Type B pancreatic cell (in vitro differentiated cells): Measurements from ENCODE around the gene MCC. TPM values are rescaled to one million over a fixed set of nuclear protein-coding genes. Genes with fewer than 3 reads are reported as not detected.

ENCODE experiments used
- DNase-seq: peaks from one replicate; pipeline ENCODE4 v3.0.0; 2021; ENCODE audit warnings: mixed read lengths; ENCODE audit not compliant: unreplicated experiment; ENCODE audit errors: extremely low spot score
- H3K27ac Mint-ChIP-seq: 2 replicates; pipeline ENCODE4 v1.8.0; 2021; ENCODE audit warnings: mild to moderate bottlenecking, mixed read lengths
- H3K27me3 Mint-ChIP-seq: 2 replicates; pipeline ENCODE4 v1.8.0; 2021; ENCODE audit warnings: mixed read lengths
- H3K36me3 Mint-ChIP-seq: 2 replicates; pipeline ENCODE4 v1.8.0; 2021; ENCODE audit warnings: mixed read lengths
- H3K4me1 Mint-ChIP-seq: one replicate; pipeline ENCODE4 v1.8.0; 2021; ENCODE audit warnings: mixed read lengths; ENCODE audit not compliant: unreplicated experiment
- H3K4me3 Mint-ChIP-seq: 2 replicates; pipeline ENCODE4 v1.8.0; 2021; ENCODE audit warnings: mild to moderate bottlenecking, mixed read lengths
- H3K9me3 Mint-ChIP-seq: 2 replicates; pipeline ENCODE4 v1.8.0; 2021; ENCODE audit warnings: mixed read lengths
- CTCF ChIP-seq: fragments of 200-600 bp; sonication (generic); conservative IDR thresholded peaks from 2 replicates; pipeline ENCODE4 v1.5.0; 2021; ENCODE audit warnings: antibody characterized with exemption, mild to moderate bottlenecking
- total RNA-seq: library from RNA; stranded (reverse); gene quantifications from 2 replicates; pipeline ENCODE4 v1.2.1, GENCODE V29; 2021; ENCODE audit warnings: low replicate concordance

The MCC gene
- total RNA-seq, 1 donor from 2014 or later, result 24.0 TPM

DNA sequence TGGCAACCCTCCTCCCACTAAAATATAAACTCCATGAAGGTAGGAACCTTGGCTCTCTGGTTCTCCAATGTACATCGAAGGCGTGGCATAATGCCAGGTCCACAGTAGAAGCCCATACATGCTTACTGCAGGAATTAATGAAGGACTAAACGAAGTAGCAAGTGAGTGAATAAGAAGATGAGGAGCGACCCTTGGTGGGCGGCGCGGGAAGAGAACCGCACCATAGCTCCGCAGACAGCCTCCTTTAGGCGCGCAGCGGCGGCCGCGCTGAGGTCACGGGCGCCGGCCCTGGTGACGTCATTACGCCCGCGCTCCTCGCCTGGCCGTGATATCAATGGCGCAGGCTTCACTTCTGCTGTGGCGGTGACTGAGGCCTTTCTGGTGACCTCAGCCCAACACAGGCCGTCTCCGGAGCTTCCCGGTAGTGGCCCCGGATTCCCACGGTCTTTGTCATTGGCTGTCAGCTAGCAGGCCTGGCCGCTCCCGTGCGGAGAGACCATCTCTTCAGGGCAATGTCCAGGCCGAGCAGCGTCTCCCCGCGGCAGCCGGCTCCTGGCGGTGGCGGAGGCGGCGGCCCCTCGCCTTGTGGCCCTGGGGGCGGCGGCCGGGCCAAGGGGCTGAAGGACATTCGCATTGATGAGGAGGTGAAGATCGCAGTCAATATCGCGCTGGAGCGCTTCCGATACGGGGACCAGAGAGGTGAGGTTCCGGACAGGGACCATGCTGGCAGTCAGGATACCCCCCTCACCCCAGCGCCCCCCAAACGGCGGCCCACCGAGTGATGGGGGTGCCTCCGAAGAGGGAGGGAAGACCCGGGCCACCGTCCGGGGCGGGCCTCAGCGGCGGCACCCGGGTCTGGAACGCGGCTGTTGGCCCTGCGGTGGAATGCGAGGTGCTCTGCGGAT, 25.4 kb upstream of the MCC start, which contains the start of gene YTHDC2:
YTHDC2 (plus strand) TSS at position 311 of the 905 bp plus-strand sequence; CDS start at position 513, 202 bp downstream.
- peak; percentile 63 for TF ChIP-seq CTCF
- H3K27me3 Mint-ChIP-seq, result peaks cover 8% of the 10 kb centered on the region
- H3K4me1 Mint-ChIP-seq, result peaks cover 22% of the 10 kb centered on the region
- H3K27ac Mint-ChIP-seq, result peak within 1 kb of the TSS; percentile 87
- H3K36me3 Mint-ChIP-seq, result peaks cover 10% of the 10 kb centered on the region
- DNase-seq, result peak; percentile 92
- peaks cover 7% of the 10 kb centered on the region for H3K9me3 Mint-ChIP-seq
- peak within 1 kb of the TSS; percentile 91 for H3K4me3 Mint-ChIP-seq

GRCh38 chr5:113512341-113512740, 24.1 kb upstream of the MCC start:
- no peak for TF ChIP-seq CTCF
- H3K36me3 Mint-ChIP-seq, result peaks cover 10% of the 10 kb centered on the region
- no peak overlapping the region for H3K27ac Mint-ChIP-seq
- H3K4me1 Mint-ChIP-seq, result peaks cover 22% of the 10 kb centered on the region
- peaks cover 7% of the 10 kb centered on the region for H3K9me3 Mint-ChIP-seq
- H3K4me3 Mint-ChIP-seq, result peak overlapping the region; percentile 62
- H3K27me3 Mint-ChIP-seq, result peaks cover 12% of the 10 kb centered on the region
- DNase-seq, result no peak

DNA sequence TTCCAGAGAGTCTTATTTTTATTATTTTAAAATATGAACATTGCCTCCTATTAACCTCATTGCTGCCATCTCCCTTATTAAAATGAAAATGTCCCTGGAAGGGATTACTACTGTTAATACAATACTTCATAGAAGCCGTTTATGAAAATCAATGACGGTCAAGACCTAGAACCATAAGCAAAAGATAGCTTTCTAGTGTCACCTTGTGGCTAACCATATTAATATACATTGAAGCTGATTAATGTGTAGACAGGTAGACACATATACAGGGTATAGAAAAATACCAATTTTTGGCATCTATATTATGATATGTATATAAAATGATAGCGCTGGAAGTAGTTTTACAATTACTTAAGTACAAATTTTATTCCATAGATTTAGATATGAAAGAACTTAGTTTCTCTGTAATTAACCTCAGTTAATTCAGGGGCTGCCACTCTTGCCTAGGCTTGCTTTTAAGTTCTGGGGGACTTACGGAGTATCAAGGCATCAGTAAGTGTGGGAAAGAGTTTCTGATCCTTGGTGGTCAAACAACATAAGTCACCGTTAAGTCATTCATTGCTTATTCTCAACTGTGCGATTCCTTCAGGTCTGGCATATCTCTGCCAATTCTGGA, 22.7 kb upstream of the MCC start:
- Mint-ChIP-seq H3K36me3 (peaks cover 5% of the 10 kb centered on the region), H3K27ac (no peak overlapping the region), H3K27me3 (peaks cover 12% of the 10 kb centered on the region), H3K4me3 (no peak overlapping the region), H3K4me1 (peaks cover 19% of the 10 kb centered on the region), H3K9me3 (peaks cover 7% of the 10 kb centered on the region)
- TF ChIP-seq CTCF, result peak; percentile 65
- no peak for DNase-seq

DNA sequence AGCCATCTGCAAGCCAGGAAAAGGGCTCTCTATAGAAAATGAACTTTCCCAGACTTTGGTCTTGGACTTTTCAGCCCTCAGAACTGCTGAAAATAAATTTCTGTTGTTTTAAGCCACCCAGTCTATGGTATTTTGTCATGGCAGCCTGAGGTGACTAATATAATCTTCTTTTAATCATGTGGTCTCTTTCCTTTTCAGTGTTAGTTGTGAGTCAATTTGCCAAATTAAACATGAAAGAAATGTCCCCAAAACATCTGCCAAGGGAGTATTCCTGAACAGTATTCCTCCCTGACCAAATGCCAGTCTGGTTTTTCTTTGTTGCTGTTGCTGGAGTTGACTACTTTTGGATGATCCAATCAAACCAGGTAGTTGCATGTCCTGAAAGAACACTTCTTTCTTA, 20.5 kb upstream of the MCC start:
- H3K36me3 Mint-ChIP-seq, result no peaks in the 10 kb centered on the region
- no peak for DNase-seq
- peaks cover 12% of the 10 kb centered on the region for H3K27me3 Mint-ChIP-seq
- peaks cover 7% of the 10 kb centered on the region for H3K9me3 Mint-ChIP-seq
- no peak overlapping the region for H3K27ac Mint-ChIP-seq
- TF ChIP-seq CTCF, result no peak
- no peak overlapping the region for H3K4me3 Mint-ChIP-seq
- peaks cover 5% of the 10 kb centered on the region for H3K4me1 Mint-ChIP-seq

DNA sequence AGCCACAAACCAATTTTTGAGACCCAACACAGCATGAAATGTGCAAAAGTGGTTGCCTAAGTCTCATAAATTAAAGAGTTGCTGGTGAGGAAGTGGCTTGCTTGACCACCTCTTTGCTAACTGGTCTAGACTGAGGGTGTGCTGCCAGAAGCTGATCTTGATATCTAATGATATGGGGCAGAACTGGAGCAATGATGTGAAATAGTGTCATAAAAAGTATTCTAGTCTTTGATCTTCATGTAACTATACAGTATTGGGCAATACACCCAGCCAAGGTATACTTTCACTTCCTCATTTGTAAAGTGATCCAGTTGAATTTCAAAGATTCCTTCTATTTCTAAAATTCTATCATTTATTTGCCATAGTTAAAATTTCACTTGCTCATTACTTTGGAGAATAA, 19.3 kb upstream of the MCC start:
- no peak overlapping the region for H3K4me3 Mint-ChIP-seq
- no peak overlapping the region for H3K27ac Mint-ChIP-seq
- H3K4me1 Mint-ChIP-seq, result no peaks in the 10 kb centered on the region
- no peaks in the 10 kb centered on the region for H3K9me3 Mint-ChIP-seq
- DNase-seq, result no peak
- H3K36me3 Mint-ChIP-seq, result no peaks in the 10 kb centered on the region
- peaks cover 12% of the 10 kb centered on the region for H3K27me3 Mint-ChIP-seq
- no peak for TF ChIP-seq CTCF
